GM12878 (cell line): ENCODE data around the gene EMID1.

ENCODE experiments used
- CTCF ChIP-seq, 3 experiments: IDR thresholded peaks in 2 of 3; conservative IDR thresholded peaks in 1 of 3; 2 replicates each; pipeline ENCODE4 v1.5.1; 2011; ENCODE audit warnings: low read depth in 3 of 3, low read length in 3 of 3, mild to moderate bottlenecking in 3 of 3, control low read depth in 2 of 3, moderate library complexity in 2 of 3, inconsistent platforms in 1 of 3, mixed read lengths in 1 of 3; ENCODE audit not compliant: control insufficient read depth in 2 of 3, insufficient read depth in 1 of 3; ENCODE audit errors: extremely low read depth in 1 of 3
- E4F1 ChIP-seq: fragments of 450-650 bp; IDR thresholded peaks from 2 replicates; pipeline ENCODE4 v1.6.1; 2018; ENCODE audit warnings: borderline replicate concordance, mild to moderate bottlenecking; ENCODE audit not compliant: partially characterized antibody
- POLR2A ChIP-seq: IDR thresholded peaks from 2 replicates; pipeline ENCODE4 v1.6.1; 2011; ENCODE audit warnings: low read depth, mild to moderate bottlenecking, low read length
- RB1 ChIP-seq: fragments of 450-650 bp; formaldehyde crosslinking; IDR thresholded peaks from 2 replicates; pipeline ENCODE4 v1.6.1; 2017; ENCODE audit warnings: mild to moderate bottlenecking, borderline replicate concordance
- SUZ12 ChIP-seq: fragments of 200-600 bp; sonication (generic); IDR thresholded peaks from one replicate; pipeline ENCODE4 v1.6.1; 2018; ENCODE audit warnings: antibody characterized with exemption, mild to moderate bottlenecking; ENCODE audit not compliant: unreplicated experiment

DNA sequence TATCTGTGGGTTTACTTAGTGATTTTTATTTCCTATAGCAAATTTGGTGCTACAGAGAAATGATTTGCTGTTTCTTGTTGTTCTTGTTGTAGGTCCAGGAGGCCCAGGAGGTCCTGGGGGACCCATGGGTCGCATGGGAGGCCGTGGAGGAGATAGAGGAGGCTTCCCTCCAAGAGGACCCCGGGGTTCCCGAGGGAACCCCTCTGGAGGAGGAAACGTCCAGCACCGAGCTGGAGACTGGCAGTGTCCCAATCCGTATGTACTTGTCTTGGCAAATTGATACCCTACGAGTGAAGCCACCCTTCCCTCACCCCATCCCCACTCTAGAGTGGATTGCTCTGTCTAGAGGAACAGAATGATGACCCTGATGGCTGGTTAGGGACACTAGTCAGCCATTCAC is 92.9 kb downstream of the EMID1 start:
- TF ChIP-seq CTCF (IDR thresholded peaks at IDR 0.05 in 2 of 3, conservative IDR thresholded peaks at IDR 0.05 in 1 of 3; ENCODE audit: control insufficient read depth in 2 of 3, extremely low read depth in 1 of 3, insufficient read depth in 1 of 3, low read depth in 3 of 3, low read length in 3 of 3), result no peak
- TF ChIP-seq RB1, result no peak
- no peak for TF ChIP-seq SUZ12
- TF ChIP-seq POLR2A, result no peak
- TF ChIP-seq E4F1, result no peak
